B cell (primary cell): ENCODE results near the gene ATAD3A. TPM values are rescaled to one million over a fixed set of nuclear protein-coding genes. Genes with fewer than 3 reads are reported as not detected.

ENCODE experiments used
- ATAC-seq: fragments of 200-7000 bp; cut with Tn5 transposase; one replicate; pipeline ENCODE4 v1.10.0; 2021; ENCODE audit warnings: low read depth, mild to moderate bottlenecking, moderate number of reproducible peaks, moderate library complexity
- CTCF ChIA-PET: fragments of 350-600 bp; sonication (Branson Sonifier 250); formaldehyde crosslinking; loops from one replicate; lab custom pipeline; 2021; ENCODE audit warnings: antibody characterized with exemption, inconsistent platforms; lab: Charles Lee
- POLR2A ChIA-PET: fragments of 350-600 bp; sonication (Branson Sonifier 250); formaldehyde crosslinking; loops from one replicate; lab custom pipeline; 2021; ENCODE audit warnings: antibody characterized with exemption; lab: Charles Lee
- DNase-seq: peaks from one replicate; pipeline ENCODE4 v3.0.0; 2013
- H2AFZ ChIP-seq: 2 replicates; pipeline ENCODE4 v1.6.1; 2012; ENCODE audit warnings: mild to moderate bottlenecking, low read depth, low read length; ENCODE audit not compliant: insufficient read depth, poor library complexity, severe bottlenecking
- H3K27ac ChIP-seq, 2 donors: 1 replicate in 1 of 2; 2 replicates in 1 of 2; pipeline ENCODE4 v1.5.1; 2012 to 2013; ENCODE audit warnings: low read length in 2 of 2, mild to moderate bottlenecking in 2 of 2, moderate library complexity in 1 of 2
- H3K27me3 ChIP-seq, 4 experiments: fragments of 200-600 bp in 1 of 4; sonication (generic) in 1 of 4; replicated peaks in 1 of 4; 1 replicate in 2 of 4; 2 replicates in 2 of 4; pipeline versions ENCODE4 v1.6.1 to v1.7.0; 2013 to 2016; ENCODE audit warnings: low read length in 3 of 4, mild to moderate bottlenecking in 2 of 4, mixed read lengths in 1 of 4, moderate library complexity in 1 of 4; ENCODE audit not compliant: insufficient read depth in 4 of 4, control insufficient read depth in 3 of 4; ENCODE audit errors: control extremely low read depth in 1 of 4
- H3K36me3 ChIP-seq, 2 experiments: replicated peaks in 1 of 2; 1 replicate in 1 of 2; 2 replicates in 1 of 2; pipeline versions ENCODE4 v1.6.1 to v1.7.1; 2013; ENCODE audit warnings: low read length in 1 of 2; ENCODE audit not compliant: insufficient read depth in 2 of 2, control insufficient read depth in 1 of 2; ENCODE audit errors: control extremely low read depth in 1 of 2, extremely low read depth in 1 of 2
- H3K4me1 ChIP-seq, 2 donors: fragments of 200-600 bp in 1 of 2; sonication (generic) in 1 of 2; 1 replicate in 1 of 2; 2 replicates in 1 of 2; pipeline versions ENCODE4 v1.5.1 to v1.6.1; 2013 to 2017; ENCODE audit warnings: low read length in 2 of 2; ENCODE audit not compliant: control insufficient read depth in 2 of 2, insufficient read depth in 2 of 2
- H3K4me2 ChIP-seq: replicated peaks from 2 replicates; pipeline ENCODE3; 2012; ENCODE audit warnings: mild to moderate bottlenecking, low read depth, low read length; ENCODE audit not compliant: poor library complexity, severe bottlenecking
- H3K4me3 ChIP-seq, 5 experiments: fragments of 200-600 bp in 1 of 5; sonication (generic) in 1 of 5; 1 replicate in 3 of 5; 2 replicates in 2 of 5; pipeline versions ENCODE4 v1.5.1 to v1.7.0; 2011 to 2016; ENCODE audit warnings: low read length in 4 of 5, mild to moderate bottlenecking in 4 of 5, low read depth in 2 of 5, control low read depth in 1 of 5, moderate library complexity in 1 of 5; ENCODE audit not compliant: insufficient read depth in 1 of 5; ENCODE audit errors: control extremely low read depth in 1 of 5, extremely low read depth in 1 of 5
- H3K79me2 ChIP-seq: fragments of 200-600 bp; sonication (generic); one replicate; pipeline ENCODE4 v1.6.0; 2016; ENCODE audit warnings: low read length; ENCODE audit not compliant: control insufficient read depth, insufficient read depth
- H3K9ac ChIP-seq: fragments of 200-600 bp; sonication (generic); 2 replicates; pipeline ENCODE4 v1.6.1; 2017; ENCODE audit warnings: mild to moderate bottlenecking, low read length, moderate library complexity
- H3K9me3 ChIP-seq, 3 donors: one replicate each; pipeline versions ENCODE4 v1.6.1 to v1.7.1; 2013; ENCODE audit warnings: low read length in 2 of 3; ENCODE audit not compliant: control insufficient read depth in 2 of 3, insufficient read depth in 1 of 3; ENCODE audit errors: control extremely low read depth in 1 of 3
- H4K20me1 ChIP-seq: 2 replicates; pipeline ENCODE4 v1.6.0; 2012; ENCODE audit warnings: mild to moderate bottlenecking, low read length; ENCODE audit not compliant: insufficient read depth, control insufficient read depth, poor library complexity, severe bottlenecking
- H3K27ac Mint-ChIP-seq: one replicate; pipeline ENCODE4 v1.8.0; 2021; ENCODE audit warnings: mixed read lengths
- H3K27me3 Mint-ChIP-seq: one replicate; pipeline ENCODE4 v1.8.0; 2021; ENCODE audit warnings: mixed read lengths
- H3K4me1 Mint-ChIP-seq: one replicate; pipeline ENCODE4 v1.8.0; 2021; ENCODE audit warnings: mixed read lengths
- H3K4me3 Mint-ChIP-seq: one replicate; pipeline ENCODE4 v1.8.0; 2021; ENCODE audit warnings: mixed read lengths
- H3K9me3 Mint-ChIP-seq: one replicate; pipeline ENCODE4 v1.8.0; 2022; ENCODE audit warnings: mixed read lengths; ENCODE audit not compliant: insufficient read depth
- EZH2 ChIP-seq: IDR thresholded peaks from 2 replicates; pipeline ENCODE4 v1.6.1; 2012; ENCODE audit warnings: borderline replicate concordance, low read depth, mild to moderate bottlenecking, moderate library complexity, low read length; ENCODE audit not compliant: insufficient read depth, poor library complexity, severe bottlenecking
- WGBS: methylation state at CpG from one replicate; pipeline ENCODE4 v1.1.5; 2013; ENCODE audit warnings: missing lambda C conversion rate; ENCODE audit not compliant: insufficient coverage; 5-methylcytosine and 5-hydroxymethylcytosine counted together
- intact Hi-C: fragments of 100-400 bp; cut with micrococcal nuclease; formaldehyde crosslinking; loops from one replicate; pipeline ENCODE4 v1.10.0; 2022
- polyA plus RNA-seq: library from polyadenylated mRNA; depleted of rRNA; stranded (reverse); fragments of >200 nt; gene quantifications from 2 replicates; pipeline ENCODE4 v1.2.3, GENCODE V29; 2012
- total RNA-seq, 2 donors: library from RNA; stranded (reverse); fragments of 120-200 nt in 1 of 2; gene quantifications; 1 replicate in 1 of 2; 2 replicates in 1 of 2; pipeline versions ENCODE4 v1.2.3 to v1.2.4, GENCODE V29; 2013 to 2022
- TF ChIP-seq, protein P1 (sequence below): fragments of 200-600 bp; IDR thresholded peaks from one replicate; pipeline ENCODE4 v1.8.0; 2022; ENCODE audit warnings: antibody characterized with exemption, mild to moderate bottlenecking

The ATAD3A gene
- total and polyA plus RNA-seq, 2 donors (not counting 1 experiment from before 2014, with no cell fraction given): 17.5 to 17.8 TPM

DNA sequence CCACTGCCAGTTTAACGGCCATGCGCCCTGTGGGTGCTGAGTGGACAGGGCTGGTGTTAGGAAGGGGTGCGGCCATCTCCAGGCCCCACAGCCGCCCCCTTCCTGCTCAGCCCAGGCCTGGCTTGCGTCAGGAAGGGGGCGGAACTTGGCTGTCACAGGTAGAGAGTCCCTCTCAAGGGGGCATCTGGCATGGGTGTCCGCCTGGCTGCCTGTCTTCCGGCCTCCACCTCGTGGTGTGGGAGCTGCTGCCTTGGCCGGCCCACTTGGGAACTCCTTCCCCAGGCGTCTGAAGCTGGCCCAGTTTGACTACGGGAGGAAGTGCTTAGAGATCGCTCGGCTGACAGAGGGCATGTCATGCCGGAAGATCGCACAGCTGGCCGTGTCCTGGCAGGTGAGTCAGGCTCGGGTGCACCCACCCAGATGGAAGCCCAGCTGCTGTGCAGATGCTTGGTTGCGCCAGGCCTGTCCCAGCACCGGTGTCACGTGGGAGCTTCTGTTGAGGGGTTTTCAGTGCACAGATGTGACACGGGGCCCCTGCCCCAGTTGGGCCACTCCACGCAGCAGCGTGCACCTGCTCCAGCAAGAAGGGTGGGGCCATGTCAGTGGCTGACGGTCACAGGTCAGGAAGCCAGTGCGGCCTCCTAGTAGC, 49.5 kb upstream of the ATAD3A start:
- H4K20me1 ChIP-seq: no peaks in the 10 kb centered on the region
- H3K4me2 ChIP-seq: peak overlapping the region; percentile 45
- no peaks in the 10 kb centered on the region for H3K79me2 ChIP-seq
- H3K4me3 Mint-ChIP-seq: peak overlapping the region; percentile 45
- 68% methylated on average over 26 of the region's 26 CpGs for WGBS
- H2AFZ ChIP-seq: peak overlapping the region; percentile 51
- H3K9me3 ChIP-seq: peaks cover 0 to 4% (median 0%) of the 10 kb centered on the region in 3 donors
- H3K4me3 ChIP-seq: peak overlapping the region in 3 of 5 experiments; percentile 7 to 38 (median 18)
- peaks cover 2% of the 10 kb centered on the region for H3K4me1 Mint-ChIP-seq
- no peaks in the 10 kb centered on the region for H3K9me3 Mint-ChIP-seq
- no peak for TF ChIP-seq EZH2
- TF ChIP-seq, protein P1, sequence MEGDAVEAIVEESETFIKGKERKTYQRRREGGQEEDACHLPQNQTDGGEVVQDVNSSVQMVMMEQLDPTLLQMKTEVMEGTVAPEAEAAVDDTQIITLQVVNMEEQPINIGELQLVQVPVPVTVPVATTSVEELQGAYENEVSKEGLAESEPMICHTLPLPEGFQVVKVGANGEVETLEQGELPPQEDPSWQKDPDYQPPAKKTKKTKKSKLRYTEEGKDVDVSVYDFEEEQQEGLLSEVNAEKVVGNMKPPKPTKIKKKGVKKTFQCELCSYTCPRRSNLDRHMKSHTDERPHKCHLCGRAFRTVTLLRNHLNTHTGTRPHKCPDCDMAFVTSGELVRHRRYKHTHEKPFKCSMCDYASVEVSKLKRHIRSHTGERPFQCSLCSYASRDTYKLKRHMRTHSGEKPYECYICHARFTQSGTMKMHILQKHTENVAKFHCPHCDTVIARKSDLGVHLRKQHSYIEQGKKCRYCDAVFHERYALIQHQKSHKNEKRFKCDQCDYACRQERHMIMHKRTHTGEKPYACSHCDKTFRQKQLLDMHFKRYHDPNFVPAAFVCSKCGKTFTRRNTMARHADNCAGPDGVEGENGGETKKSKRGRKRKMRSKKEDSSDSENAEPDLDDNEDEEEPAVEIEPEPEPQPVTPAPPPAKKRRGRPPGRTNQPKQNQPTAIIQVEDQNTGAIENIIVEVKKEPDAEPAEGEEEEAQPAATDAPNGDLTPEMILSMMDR: no peak
- H3K27me3 ChIP-seq: peaks cover 0 to 16% (median 0%) of the 10 kb centered on the region in 4 experiments
- ATAC-seq (peak; percentile 68), DNase-seq (peak; percentile 56)
- H3K4me1 ChIP-seq: peaks cover 0 to 12% of the 10 kb centered on the region in 2 donors
- ChIA-PET CTCF (no interaction called here), POLR2A (interaction anchor here (0.6 kb wide), 1 partner anchor 1186 kb away, joined by 6 read pairs; no protein-coding TSS in a partner anchor)
- H3K27me3 Mint-ChIP-seq: no peaks in the 10 kb centered on the region
- peak overlapping the region; percentile 35 for H3K9ac ChIP-seq
- H3K27ac ChIP-seq: peak overlapping the region in 1 of 2 donors; percentile 3
- H3K36me3 ChIP-seq: no peaks in the 10 kb centered on the region
- H3K27ac Mint-ChIP-seq: no peak overlapping the region
- intact Hi-C loops: no loop called here

DNA sequence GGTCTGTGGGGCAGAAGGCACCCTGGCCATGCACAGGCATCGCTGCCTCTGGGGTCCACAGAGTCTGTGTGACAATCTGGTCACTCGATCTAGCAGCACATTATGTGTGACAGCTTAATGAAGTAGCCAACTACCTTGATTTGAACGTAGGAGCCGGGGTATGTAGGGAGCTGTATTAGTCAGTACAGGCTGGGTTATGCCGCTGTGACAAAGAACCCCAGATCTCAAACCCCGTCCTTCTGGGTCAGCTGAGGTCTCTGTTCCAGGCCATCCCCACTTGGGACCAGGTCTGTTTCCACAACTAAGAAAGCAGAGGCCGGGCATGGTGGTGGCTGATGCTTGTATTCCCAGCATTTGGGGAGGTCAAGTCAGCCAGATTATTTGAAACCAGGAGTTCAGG, 48.6 kb upstream of the ATAD3A start:
- ChIA-PET CTCF (no interaction called here), POLR2A (no interaction called here)
- peaks cover 0 to 12% of the 10 kb centered on the region in 2 donors for H3K4me1 ChIP-seq
- WGBS: 90% methylated on average over 6 of the region's 7 CpGs
- peaks cover 2% of the 10 kb centered on the region for H3K4me1 Mint-ChIP-seq
- H3K9me3 Mint-ChIP-seq: no peaks in the 10 kb centered on the region
- peaks cover 0 to 4% (median 0%) of the 10 kb centered on the region in 3 donors for H3K9me3 ChIP-seq
- no peak for ATAC-seq
- no peak overlapping the region for H2AFZ ChIP-seq
- DNase-seq: no peak
- H3K36me3 ChIP-seq: no peaks in the 10 kb centered on the region
- no peaks in the 10 kb centered on the region for H3K79me2 ChIP-seq
- H3K27ac Mint-ChIP-seq: no peak overlapping the region
- no peak overlapping the region for H3K27ac ChIP-seq
- H3K9ac ChIP-seq: no peak overlapping the region
- intact Hi-C loops: no loop called here
- TF ChIP-seq EZH2: no peak
- TF ChIP-seq, protein P1: no peak
- H3K4me3 ChIP-seq: no peak overlapping the region
- H3K4me2 ChIP-seq: no peak overlapping the region
- H3K4me3 Mint-ChIP-seq: no peak overlapping the region
- H4K20me1 ChIP-seq: no peaks in the 10 kb centered on the region
- peaks cover 0 to 16% (median 0%) of the 10 kb centered on the region in 4 experiments for H3K27me3 ChIP-seq
- H3K27me3 Mint-ChIP-seq: no peaks in the 10 kb centered on the region
